Suprapubic skin (tissue), 4 donors: Measurements from ENCODE around the gene PLCG2.

Experiments used
- EP300 ChIP-seq: sonication (generic); formaldehyde crosslinking; IDR thresholded peaks from one replicate; pipeline ENCODE4 v1.6.1; 2017; ENCODE audit warnings: antibody characterized with exemption
- POLR2A ChIP-seq, 2 donors: fragments of 450-650 bp; IDR thresholded peaks; one replicate each; pipeline ENCODE4 v1.6.1; 2017; ENCODE audit warnings: antibody characterized with exemption in 2 of 2, mild to moderate bottlenecking in 2 of 2, moderate library complexity in 2 of 2
- POLR2AphosphoS5 ChIP-seq, 3 donors: sonication (generic); formaldehyde crosslinking; IDR thresholded peaks; one replicate each; pipeline ENCODE4 v1.6.1; 2017; ENCODE audit warnings: antibody characterized with exemption in 3 of 3
- TF ChIP-seq, protein P1 (sequence below), 2 donors: fragments of 200-600 bp in 1 of 2; fragments of 450-650 bp in 1 of 2; sonication (generic) in 1 of 2; IDR thresholded peaks; one replicate each; pipeline ENCODE4 v1.5.1; 2016 to 2019; ENCODE audit warnings: antibody characterized with exemption in 2 of 2, mild to moderate bottlenecking in 1 of 2, moderate library complexity in 1 of 2

DNA sequence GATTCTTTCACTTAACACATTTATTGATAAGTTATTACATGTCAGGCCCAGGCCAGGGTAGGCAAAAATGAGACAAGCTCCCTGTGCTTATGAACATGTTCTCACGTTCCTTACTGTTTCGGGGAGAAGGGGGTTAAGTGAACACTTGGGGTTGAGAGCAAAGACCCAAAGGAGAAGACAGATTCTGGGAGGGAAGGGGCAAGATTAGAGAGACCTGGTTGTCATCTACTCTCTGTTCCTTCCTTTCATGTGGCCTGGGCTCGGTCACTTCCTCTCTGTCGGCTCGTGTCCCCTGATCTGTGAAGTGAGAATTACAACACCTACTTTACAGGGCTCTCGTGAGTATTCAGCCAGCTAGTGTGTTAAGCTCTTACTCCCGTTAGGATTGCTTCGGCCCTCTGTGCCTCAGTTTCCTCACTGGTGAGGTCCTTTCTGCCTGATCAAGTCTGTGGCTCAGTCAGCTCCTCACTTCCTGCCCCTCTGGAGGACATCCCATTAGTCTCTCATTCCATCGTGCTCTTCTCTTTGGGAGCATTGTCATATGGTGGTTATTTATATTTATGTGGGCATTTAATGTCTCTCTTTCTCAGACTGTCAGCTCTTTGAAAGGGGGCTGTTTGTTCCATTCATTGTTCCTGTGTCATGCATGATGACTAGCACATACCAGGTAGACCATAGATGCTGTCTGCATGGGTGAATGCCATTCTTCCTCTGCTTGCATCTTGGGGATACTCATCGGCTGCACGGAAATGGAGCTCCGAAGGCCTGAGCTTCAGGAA is 38.9 kb downstream of the PLCG2 start:
- TF ChIP-seq, protein P1, sequence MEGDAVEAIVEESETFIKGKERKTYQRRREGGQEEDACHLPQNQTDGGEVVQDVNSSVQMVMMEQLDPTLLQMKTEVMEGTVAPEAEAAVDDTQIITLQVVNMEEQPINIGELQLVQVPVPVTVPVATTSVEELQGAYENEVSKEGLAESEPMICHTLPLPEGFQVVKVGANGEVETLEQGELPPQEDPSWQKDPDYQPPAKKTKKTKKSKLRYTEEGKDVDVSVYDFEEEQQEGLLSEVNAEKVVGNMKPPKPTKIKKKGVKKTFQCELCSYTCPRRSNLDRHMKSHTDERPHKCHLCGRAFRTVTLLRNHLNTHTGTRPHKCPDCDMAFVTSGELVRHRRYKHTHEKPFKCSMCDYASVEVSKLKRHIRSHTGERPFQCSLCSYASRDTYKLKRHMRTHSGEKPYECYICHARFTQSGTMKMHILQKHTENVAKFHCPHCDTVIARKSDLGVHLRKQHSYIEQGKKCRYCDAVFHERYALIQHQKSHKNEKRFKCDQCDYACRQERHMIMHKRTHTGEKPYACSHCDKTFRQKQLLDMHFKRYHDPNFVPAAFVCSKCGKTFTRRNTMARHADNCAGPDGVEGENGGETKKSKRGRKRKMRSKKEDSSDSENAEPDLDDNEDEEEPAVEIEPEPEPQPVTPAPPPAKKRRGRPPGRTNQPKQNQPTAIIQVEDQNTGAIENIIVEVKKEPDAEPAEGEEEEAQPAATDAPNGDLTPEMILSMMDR (IDR thresholded peaks at IDR 0.05) = no peak
- TF ChIP-seq EP300 (no peak), POLR2AphosphoS5 (IDR thresholded peaks at IDR 0.05) (no peak), POLR2A (IDR thresholded peaks at IDR 0.05) (no peak)
